DMS 273 (cell line): ENCODE data around the gene CDCP2.
"Not testable (repeated sequence)": the region's sequence is repeated elsewhere in the genome, so short reads cannot be mapped to it uniquely, and the experiment has no call there.

Source experiments
- DNase-seq: peaks from one replicate; lab custom pipeline; 2025; ENCODE audit not compliant: unreplicated experiment; lab: John Stamatoyannopoulos, UW

The CDCP2 gene

GRCh38 chr1:54095546-54096226, 57.1 kb downstream of the CDCP2 start:
- no peak for DNase-seq

DNA sequence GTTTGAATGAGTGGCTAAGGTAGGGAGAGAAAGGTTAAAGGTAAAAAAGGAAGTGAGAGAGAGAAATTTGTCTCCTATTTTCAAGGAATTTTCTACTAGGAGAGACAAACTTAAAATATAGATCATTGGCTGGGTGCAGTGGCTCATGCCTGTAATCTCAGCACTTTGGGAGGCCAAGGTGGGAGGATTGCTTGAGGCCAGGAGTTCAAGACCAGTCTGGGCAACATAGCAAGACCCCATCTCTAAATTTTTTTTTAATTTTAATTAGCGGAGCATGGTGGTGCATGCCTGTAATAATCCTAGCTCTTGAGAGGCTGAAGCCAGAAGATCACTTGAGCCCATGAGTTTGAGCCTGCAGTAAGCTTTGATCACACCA, 58.1 kb downstream of the CDCP2 start:
- DNase-seq, result not testable (repeated sequence)

DNA sequence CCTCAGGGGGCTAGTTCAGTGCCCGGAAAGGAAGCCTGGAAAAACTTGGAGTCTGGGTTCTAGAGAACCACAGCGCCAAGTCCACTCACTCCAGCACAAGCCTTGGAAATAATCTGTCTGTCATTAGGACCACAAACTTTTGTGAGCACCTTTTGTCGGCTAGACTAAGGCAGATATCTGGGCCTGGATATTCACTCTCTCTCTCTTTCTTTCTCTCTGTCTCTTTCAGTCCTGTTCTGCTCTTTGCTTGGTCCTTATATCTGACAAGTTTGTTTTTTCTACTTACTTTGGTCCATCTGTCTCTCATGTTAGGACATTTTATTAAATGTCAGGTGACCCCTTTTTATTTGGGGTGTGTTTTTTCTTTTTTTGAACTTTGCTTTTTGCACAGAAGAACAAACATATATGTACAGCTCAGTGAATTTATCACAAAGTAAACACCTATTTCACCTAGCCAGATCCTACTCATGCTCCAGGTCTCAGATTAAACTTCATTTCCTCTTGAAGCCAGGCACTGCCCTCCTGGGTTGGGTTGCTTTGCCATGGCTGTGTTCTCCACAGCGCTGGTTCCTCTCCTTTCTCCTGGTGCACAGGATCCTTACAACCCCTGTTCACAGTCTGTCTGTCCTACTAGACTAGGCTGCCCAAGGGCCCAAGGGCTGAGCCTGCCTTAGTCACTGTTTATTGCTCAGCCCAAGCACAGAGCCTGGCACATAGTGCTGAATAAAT, 58.6 kb downstream of the CDCP2 start:
- DNase-seq, result no peak

DNA sequence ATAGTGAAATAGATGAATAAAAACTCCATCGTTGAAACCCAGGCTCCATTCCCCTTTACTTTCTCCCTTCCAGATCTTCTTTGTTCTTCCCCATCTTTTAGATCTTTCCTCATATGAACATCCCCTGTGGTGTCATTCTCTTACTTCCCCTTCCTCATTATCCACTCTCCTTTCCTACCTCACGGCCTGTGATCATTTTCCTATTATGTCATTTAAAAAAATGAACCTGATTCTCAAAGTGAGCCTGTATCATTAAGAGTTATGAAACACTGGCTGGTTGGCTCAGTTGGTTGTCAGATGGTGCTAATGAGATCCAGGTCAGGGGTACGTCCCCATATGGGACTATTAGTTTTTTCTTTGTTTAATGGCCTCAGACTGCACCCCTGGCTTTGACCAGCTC, 61.1 kb downstream of the CDCP2 start:
- no peak for DNase-seq

GRCh38 chr1:54088385-54088784, 64.4 kb downstream of the CDCP2 start:
- no peak for DNase-seq

DNA sequence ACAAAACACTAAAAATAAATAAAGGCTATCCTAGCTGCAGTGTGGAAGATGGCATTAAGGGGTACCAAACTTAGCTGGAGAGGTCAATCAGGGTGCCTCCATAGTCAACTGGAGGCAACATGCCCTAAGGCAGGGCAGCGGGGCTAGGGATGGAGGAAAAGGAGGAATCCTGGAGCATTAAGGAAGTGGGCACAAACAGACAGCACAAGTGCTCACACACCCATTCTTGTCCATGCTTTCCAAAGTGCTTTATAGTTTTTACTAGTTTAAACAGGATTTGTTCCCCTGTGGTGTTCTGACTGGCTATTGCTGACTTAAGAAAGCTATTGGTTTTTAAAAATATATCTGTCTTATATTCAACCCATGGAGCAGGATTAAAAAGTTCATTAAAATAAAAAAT, 66.0 kb downstream of the CDCP2 start:
- no peak for DNase-seq

- no peak for DNase-seq
These were observed 68.0 kb downstream of the CDCP2 start for GRCh38 chr1:54084794-54085193.
